ENCODE measurements around the gene GOLGA3. TPM values are rescaled to one million over a fixed set of nuclear protein-coding genes. Genes with fewer than 3 reads are reported as not detected.
"Not testable (repeated sequence)": the region's sequence is repeated elsewhere in the genome, so short reads cannot be mapped to it uniquely, and the experiment has no call there.

The GOLGA3 gene, protein sequence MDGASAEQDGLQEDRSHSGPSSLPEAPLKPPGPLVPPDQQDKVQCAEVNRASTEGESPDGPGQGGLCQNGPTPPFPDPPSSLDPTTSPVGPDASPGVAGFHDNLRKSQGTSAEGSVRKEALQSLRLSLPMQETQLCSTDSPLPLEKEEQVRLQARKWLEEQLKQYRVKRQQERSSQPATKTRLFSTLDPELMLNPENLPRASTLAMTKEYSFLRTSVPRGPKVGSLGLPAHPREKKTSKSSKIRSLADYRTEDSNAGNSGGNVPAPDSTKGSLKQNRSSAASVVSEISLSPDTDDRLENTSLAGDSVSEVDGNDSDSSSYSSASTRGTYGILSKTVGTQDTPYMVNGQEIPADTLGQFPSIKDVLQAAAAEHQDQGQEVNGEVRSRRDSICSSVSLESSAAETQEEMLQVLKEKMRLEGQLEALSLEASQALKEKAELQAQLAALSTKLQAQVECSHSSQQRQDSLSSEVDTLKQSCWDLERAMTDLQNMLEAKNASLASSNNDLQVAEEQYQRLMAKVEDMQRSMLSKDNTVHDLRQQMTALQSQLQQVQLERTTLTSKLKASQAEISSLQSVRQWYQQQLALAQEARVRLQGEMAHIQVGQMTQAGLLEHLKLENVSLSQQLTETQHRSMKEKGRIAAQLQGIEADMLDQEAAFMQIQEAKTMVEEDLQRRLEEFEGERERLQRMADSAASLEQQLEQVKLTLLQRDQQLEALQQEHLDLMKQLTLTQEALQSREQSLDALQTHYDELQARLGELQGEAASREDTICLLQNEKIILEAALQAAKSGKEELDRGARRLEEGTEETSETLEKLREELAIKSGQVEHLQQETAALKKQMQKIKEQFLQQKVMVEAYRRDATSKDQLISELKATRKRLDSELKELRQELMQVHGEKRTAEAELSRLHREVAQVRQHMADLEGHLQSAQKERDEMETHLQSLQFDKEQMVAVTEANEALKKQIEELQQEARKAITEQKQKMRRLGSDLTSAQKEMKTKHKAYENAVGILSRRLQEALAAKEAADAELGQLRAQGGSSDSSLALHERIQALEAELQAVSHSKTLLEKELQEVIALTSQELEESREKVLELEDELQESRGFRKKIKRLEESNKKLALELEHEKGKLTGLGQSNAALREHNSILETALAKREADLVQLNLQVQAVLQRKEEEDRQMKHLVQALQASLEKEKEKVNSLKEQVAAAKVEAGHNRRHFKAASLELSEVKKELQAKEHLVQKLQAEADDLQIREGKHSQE (N-terminal part only)
- total RNA-seq = 33.0 TPM
- long read RNA-seq, full-length matches to known transcripts = 1 of 23 reads
- long read RNA-seq, partial matches to known transcripts = 4 of 23 reads
- long read RNA-seq, other reads (novel, unspliced or antisense) = 18 of 23 reads

DNA sequence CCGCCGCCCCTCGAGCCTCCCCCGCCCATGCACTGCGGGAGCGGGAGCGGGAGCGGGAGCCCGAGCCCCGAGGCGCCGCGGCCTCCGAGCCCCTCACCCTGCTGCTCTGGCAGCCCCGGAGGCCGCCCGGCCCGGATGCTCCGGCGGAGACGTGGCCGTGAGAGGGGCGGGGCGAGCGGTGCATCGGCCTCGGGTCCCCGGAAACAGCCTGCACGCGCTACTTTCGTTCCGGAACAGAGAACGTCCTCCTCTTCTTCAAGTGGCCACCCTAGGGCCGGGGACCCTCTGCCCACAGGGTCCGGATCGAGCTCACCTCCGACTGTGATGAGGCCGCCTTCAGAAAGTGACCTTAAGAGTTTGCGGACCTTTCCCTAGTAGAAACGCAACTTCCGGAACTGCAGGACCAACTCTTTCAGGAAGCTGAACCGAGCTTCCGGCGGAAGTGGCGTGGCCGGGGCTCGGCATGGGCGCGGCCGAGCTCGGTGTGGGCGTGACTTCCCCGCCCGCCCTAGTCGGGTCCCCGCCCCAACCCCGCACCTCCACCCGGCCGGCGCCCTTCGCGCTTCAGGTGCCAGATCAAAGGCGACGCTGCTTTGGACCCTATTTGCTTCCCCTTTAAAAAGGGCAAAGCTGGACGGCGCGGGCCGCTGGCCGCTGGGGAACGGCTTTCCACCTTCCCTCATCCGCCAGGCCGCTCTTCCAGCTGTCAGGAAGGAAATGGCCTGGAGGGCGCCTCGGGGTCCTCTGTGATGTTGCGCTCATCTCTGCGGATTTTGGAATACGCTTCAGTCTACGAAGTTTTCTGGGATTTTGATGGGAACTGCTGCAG lies at the start of gene GOLGA3:
Gene GOLGA3, minus strand, starts transcription at position 164 of the 829 bp plus-strand sequence. CDS start 6,741 bp downstream, outside the sequence.
- H3K4me3 ChIP-seq = peak within 1 kb of the TSS; percentile 89
- H3K4me1 ChIP-seq = peaks cover 31% of the 10 kb centered on the region
- H3K9me3 ChIP-seq (replicated peaks) = no peaks in the 10 kb centered on the region
- peak within 1 kb of the TSS; percentile 100 for H3K27ac ChIP-seq (replicated peaks)
- TF ChIP-seq, protein P1, sequence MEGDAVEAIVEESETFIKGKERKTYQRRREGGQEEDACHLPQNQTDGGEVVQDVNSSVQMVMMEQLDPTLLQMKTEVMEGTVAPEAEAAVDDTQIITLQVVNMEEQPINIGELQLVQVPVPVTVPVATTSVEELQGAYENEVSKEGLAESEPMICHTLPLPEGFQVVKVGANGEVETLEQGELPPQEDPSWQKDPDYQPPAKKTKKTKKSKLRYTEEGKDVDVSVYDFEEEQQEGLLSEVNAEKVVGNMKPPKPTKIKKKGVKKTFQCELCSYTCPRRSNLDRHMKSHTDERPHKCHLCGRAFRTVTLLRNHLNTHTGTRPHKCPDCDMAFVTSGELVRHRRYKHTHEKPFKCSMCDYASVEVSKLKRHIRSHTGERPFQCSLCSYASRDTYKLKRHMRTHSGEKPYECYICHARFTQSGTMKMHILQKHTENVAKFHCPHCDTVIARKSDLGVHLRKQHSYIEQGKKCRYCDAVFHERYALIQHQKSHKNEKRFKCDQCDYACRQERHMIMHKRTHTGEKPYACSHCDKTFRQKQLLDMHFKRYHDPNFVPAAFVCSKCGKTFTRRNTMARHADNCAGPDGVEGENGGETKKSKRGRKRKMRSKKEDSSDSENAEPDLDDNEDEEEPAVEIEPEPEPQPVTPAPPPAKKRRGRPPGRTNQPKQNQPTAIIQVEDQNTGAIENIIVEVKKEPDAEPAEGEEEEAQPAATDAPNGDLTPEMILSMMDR (IDR thresholded peaks at IDR 0.05; ENCODE audit: borderline replicate concordance) = no peak
- peak; percentile 95 for DNase-seq
- intact Hi-C loops (cut with micrococcal nuclease) = no loop called here
- H3K27me3 ChIP-seq (ENCODE audit: low read depth) = no peaks in the 10 kb centered on the region
- H3K36me3 ChIP-seq = peaks cover 33% of the 10 kb centered on the region

DNA sequence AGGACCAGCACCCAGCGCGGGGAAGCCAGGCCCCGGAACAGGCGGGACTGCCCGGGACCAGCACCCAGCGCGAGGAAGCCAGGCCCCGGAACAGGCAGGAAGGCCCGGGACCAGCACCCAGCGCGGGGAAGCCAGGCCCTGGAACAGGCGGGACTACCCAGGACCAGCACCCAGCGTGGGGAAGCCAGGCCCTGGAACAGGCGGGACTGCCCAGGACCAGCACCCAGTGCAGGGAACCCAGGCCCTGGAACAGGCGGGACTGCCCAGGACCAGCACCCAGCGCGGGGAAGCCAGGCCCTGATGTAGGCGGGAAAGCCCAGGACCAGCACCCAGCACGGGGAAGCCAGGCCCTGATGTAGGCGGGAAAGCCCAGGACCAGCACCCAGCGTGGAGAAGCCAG lies 46.0 kb upstream of the GOLGA3 start:
- H3K4me1 ChIP-seq; H3K9me3 ChIP-seq (replicated peaks); intact Hi-C loops (cut with micrococcal nuclease); H3K27me3 ChIP-seq (ENCODE audit: low read depth); DNase-seq; H3K4me3 ChIP-seq; H3K27ac ChIP-seq (replicated peaks): not testable (repeated sequence)
- H3K36me3 ChIP-seq = peaks cover 80% of the 10 kb centered on the region

DNA sequence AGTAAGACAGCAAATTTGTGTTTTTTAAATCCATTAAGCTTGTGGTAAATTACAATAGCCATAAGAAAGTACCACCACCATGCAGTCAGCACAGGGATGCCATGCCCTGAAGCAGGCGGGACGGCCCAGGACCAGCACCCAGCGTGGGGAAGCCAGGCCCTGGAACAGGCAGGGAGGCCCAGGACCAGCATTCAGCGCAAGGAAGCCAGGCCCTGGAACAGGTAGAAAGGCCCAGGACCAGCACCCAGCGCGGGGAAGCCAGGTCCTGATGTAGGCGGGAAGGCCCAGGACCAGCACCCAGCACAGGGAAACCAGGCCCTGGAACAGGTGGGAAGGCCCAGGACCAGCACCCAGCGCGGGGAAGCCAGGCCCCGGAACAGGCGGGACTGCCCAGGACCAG lies 45.5 kb upstream of the GOLGA3 start:
- Histone ChIP-seq H3K27me3 (ENCODE audit: low read depth) (no peaks in the 10 kb centered on the region), H3K27ac (replicated peaks) (no peak overlapping the region), H3K9me3 (replicated peaks) (no peaks in the 10 kb centered on the region), H3K4me3 (no peak overlapping the region), H3K36me3 (peaks cover 83% of the 10 kb centered on the region), H3K4me1 (no peaks in the 10 kb centered on the region)
- TF ChIP-seq, protein P1 (IDR thresholded peaks at IDR 0.05; ENCODE audit: borderline replicate concordance) = no peak
- intact Hi-C loops (cut with micrococcal nuclease) = no loop called here
- DNase-seq = no peak

DNA sequence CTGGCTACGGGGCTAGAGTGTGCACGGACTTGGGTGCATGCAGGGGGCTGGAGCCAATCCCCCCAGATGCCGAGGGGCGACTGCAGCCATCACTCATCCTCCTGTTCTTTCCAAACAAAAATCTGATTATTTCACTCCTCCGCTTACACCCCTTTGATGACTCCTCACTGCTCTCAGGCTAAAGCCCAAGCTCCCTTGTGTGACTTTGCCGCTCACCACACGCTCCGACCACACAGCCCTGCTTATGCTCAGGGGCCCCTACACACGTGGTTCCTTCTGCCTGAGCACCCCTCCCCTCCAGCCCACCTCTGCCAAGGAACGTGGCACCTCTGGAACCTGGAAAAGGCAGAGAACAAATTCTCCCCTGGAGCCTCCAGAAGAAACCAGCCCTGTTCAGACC lies 45.1 kb upstream of the GOLGA3 start:
- Histone ChIP-seq H3K27ac (replicated peaks) (no peak overlapping the region), H3K36me3 (peaks cover 81% of the 10 kb centered on the region), H3K27me3 (ENCODE audit: low read depth) (no peaks in the 10 kb centered on the region), H3K9me3 (replicated peaks) (no peaks in the 10 kb centered on the region), H3K4me3 (no peak overlapping the region), H3K4me1 (no peaks in the 10 kb centered on the region)
- TF ChIP-seq, protein P1 (IDR thresholded peaks at IDR 0.05; ENCODE audit: borderline replicate concordance) = no peak
- intact Hi-C loops (cut with micrococcal nuclease) = no loop called here
- DNase-seq = no peak

DNA sequence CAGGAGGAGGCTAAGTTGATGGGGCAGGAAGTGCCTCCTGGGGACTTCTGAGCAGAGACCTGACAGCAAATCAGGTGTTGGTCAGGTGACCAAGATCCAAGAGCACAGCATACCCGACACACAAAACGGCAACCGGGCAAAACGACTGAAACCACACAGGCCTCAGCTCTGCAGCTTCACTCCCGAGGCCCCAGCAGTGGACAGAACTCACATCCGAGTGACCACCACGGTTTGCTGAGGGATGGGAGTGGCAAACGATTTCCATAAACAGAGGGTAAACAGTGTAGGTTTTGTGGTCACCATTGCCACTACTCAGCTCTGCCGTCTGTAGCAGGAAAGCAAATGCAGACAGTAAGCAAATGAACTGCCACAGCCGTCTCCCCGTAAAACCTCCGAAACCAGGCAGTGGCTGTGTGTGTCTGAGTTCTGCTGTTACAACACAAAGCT lies 44.3 kb upstream of the GOLGA3 start:
- no peaks in the 10 kb centered on the region for H3K9me3 ChIP-seq (replicated peaks)
- no peak overlapping the region for H3K27ac ChIP-seq (replicated peaks)
- H3K27me3 ChIP-seq (ENCODE audit: low read depth) = no peaks in the 10 kb centered on the region
- H3K4me3 ChIP-seq = no peak overlapping the region
- peaks cover 83% of the 10 kb centered on the region for H3K36me3 ChIP-seq
- no peak for DNase-seq
- intact Hi-C loops (cut with micrococcal nuclease) = no loop called here
- TF ChIP-seq, protein P1 (IDR thresholded peaks at IDR 0.05; ENCODE audit: borderline replicate concordance) = no peak
- no peaks in the 10 kb centered on the region for H3K4me1 ChIP-seq
